Liver (tissue), 9 donors: Measurements from ENCODE around the gene STYXL2. TPM values are rescaled to one million over a fixed set of nuclear protein-coding genes. Genes with fewer than 3 reads are reported as not detected.

ENCODE experiments used
- DNase-seq: peaks from one replicate; pipeline ENCODE4 v3.0.0-alpha.2; 2017; ENCODE audit warnings: low spot score
- H3K27ac ChIP-seq, 2 donors: one replicate each; pipeline ENCODE4 v1.7.0; 2013; ENCODE audit warnings: inconsistent platforms in 2 of 2, low read length in 2 of 2, control low read depth in 1 of 2, low read depth in 1 of 2, mild to moderate bottlenecking in 1 of 2
- H3K27me3 ChIP-seq, 4 donors: one replicate each; pipeline versions ENCODE4 v1.6.1 to v1.7.0; 2013; ENCODE audit warnings: low read length in 3 of 4, inconsistent platforms in 1 of 4, mild to moderate bottlenecking in 1 of 4, moderate library complexity in 1 of 4; ENCODE audit not compliant: control insufficient read depth in 4 of 4, insufficient read depth in 4 of 4
- H3K36me3 ChIP-seq, 4 donors: one replicate each; pipeline versions ENCODE4 v1.6.1 to v1.7.0; 2013; ENCODE audit warnings: low read length in 3 of 4, mild to moderate bottlenecking in 3 of 4, low read depth in 1 of 4, moderate library complexity in 1 of 4; ENCODE audit not compliant: control insufficient read depth in 4 of 4, insufficient read depth in 3 of 4
- H3K4me1 ChIP-seq, 4 donors: one replicate each; pipeline versions ENCODE4 v1.6.1 to v1.7.0; 2013; ENCODE audit warnings: low read length in 3 of 4, mild to moderate bottlenecking in 3 of 4, moderate library complexity in 1 of 4; ENCODE audit not compliant: control insufficient read depth in 4 of 4, insufficient read depth in 4 of 4
- H3K4me3 ChIP-seq, 3 donors: one replicate each; pipeline versions ENCODE4 v1.6.1 to v1.7.0; 2013; ENCODE audit warnings: low read length in 3 of 3, control low read depth in 1 of 3, low read depth in 1 of 3, mild to moderate bottlenecking in 1 of 3
- H3K9ac ChIP-seq, 2 donors: one replicate each; pipeline ENCODE4 v1.7.0; 2013; ENCODE audit warnings: low read length in 2 of 2, mild to moderate bottlenecking in 2 of 2, moderate library complexity in 2 of 2, control low read depth in 1 of 2, low read depth in 1 of 2
- H3K9me3 ChIP-seq, 4 donors: one replicate each; pipeline versions ENCODE4 v1.6.1 to v1.7.0; 2013; ENCODE audit warnings: low read length in 3 of 4; ENCODE audit not compliant: control insufficient read depth in 4 of 4
- CTCF ChIP-seq: fragments of 150-350 bp; IDR thresholded peaks from 2 replicates; pipeline ENCODE4 v1.5.1; 2017; ENCODE audit warnings: improper control_type of control experiment, low read depth, low read length; ENCODE audit not compliant: missing input control
- MAX ChIP-seq: IDR thresholded peaks from 2 replicates; pipeline ENCODE4 v1.6.1; 2016; ENCODE audit warnings: antibody characterized with exemption
- RXRA ChIP-seq, 2 donors: IDR thresholded peaks; 2 replicates each; pipeline ENCODE4 v1.6.1; 2017 to 2018; ENCODE audit warnings: antibody characterized with exemption in 2 of 2, mild to moderate bottlenecking in 1 of 2
- WGBS: extraction: QIAGEN DNeasy Blood & Tissue Kit; methylation state at CpG from one replicate; pipeline ENCODE4 v1.1.7; 2013; 5-methylcytosine and 5-hydroxymethylcytosine counted together
- polyA plus RNA-seq, 2 donors: library from polyadenylated mRNA; stranded (reverse) in 1 of 2; unstranded in 1 of 2; fragments of 200-250 nt in 1 of 2; fragments of >200 nt in 1 of 2; fragmentation: Nextera tagmentation in 1 of 2; extraction: Ambion mirVana in 1 of 2; gene quantifications; one replicate each; pipeline versions ENCODE4 v1.2.1 to v1.2.3, GENCODE V29; 2013 to 2015
- total RNA-seq, 2 donors: library from RNA; depleted of rRNA; stranded (reverse); fragments of >200 nt; gene quantifications; one replicate each; pipeline ENCODE4 v1.2.3, GENCODE V29; 2014
- donor health status: healthy.
- donor health status: healthy.
- donor health status: healthy.
- donor health status: healthy.
- donor health status: healthy.

STYXL2 gene
- total and polyA plus RNA-seq, 4 donors: 0.28 TPM; not detected in 3

GRCh38 chr1:167141963-167142362 lies 48.1 kb downstream of the STYXL2 start:
- Histone ChIP-seq H3K27me3 (no peaks in the 10 kb centered on the region), H3K9ac (no peak overlapping the region), H3K27ac (no peak overlapping the region), H3K4me1 (no peaks in the 10 kb centered on the region), H3K4me3 (no peak overlapping the region), H3K36me3 (no peaks in the 10 kb centered on the region), H3K9me3 (peaks cover 0 to 1% (median 0%) of the 10 kb centered on the region in 4 donors)
- 85% methylated on average over 3 of the region's 3 CpGs for WGBS
- no peak for DNase-seq
- TF ChIP-seq MAX (no peak), RXRA (IDR thresholded peaks at IDR 0.05) (no peak), CTCF (no peak)

Other genes starting within 250 kb of the STYXL2 start
- gene TADA1, start 217.8 kb upstream of the STYXL2 start, total RNA-seq: 10 to 100 TPM; 12.9 to 17.1 TPM
- gene TADA1, start 217.8 kb upstream of the STYXL2 start, polyA plus RNA-seq: 10 to 100 TPM in 1 of 2 donors, 1 to 10 TPM in 1; 9.1 to 21.3 TPM
- 1 to 10 TPM in 1 of 2 donors, under 1 TPM in 1; 0.09 to 7.4 TPM for gene ILDR2, start 118.5 kb upstream of the STYXL2 start, total RNA-seq
- gene ILDR2, start 118.5 kb upstream of the STYXL2 start, polyA plus RNA-seq: under 1 TPM; 0.42 to 0.46 TPM
- gene MAEL, start 104.8 kb upstream of the STYXL2 start, total RNA-seq: under 1 TPM in 1 of 2 donors, not detected in 1; 0.14 TPM
- gene MAEL, start 104.8 kb upstream of the STYXL2 start, polyA plus RNA-seq: under 1 TPM in 1 of 2 donors, not detected in 1; 0.23 TPM
- under 1 TPM; 0.08 to 0.19 TPM for gene GPA33, start 3.7 kb upstream of the STYXL2 start, total RNA-seq
- gene GPA33, start 3.7 kb upstream of the STYXL2 start, polyA plus RNA-seq: under 1 TPM in 1 of 2 donors, not detected in 1; 0.03 TPM
- gene POU2F1, start 126.8 kb downstream of the STYXL2 start, total RNA-seq: 10 to 100 TPM in 1 of 2 donors, 1 to 10 TPM in 1; 7.7 to 10.5 TPM
- gene POU2F1, start 126.8 kb downstream of the STYXL2 start, polyA plus RNA-seq: 1 to 10 TPM in 1 of 2 donors, under 1 TPM in 1; 0.93 to 5.4 TPM